SK-N-SH (cell line): ENCODE data around the gene PZP. TPM values are rescaled to one million over a fixed set of nuclear protein-coding genes. Genes with fewer than 3 reads are reported as not detected.

Experiments used
- CTCF ChIA-PET: fragments of 300-600, 350-600 bp; formaldehyde crosslinking; extraction: SDS; loops from one replicate; lab custom pipeline; 2021; lab: Yijun Ruan, JAX
- POLR2A ChIA-PET: fragments of 350-600 bp; sonication (Branson Sonifier 250); formaldehyde crosslinking; extraction: SDS; loops from one replicate; lab custom pipeline; 2020; ENCODE audit warnings: antibody characterized with exemption, inconsistent platforms; lab: Yijun Ruan, JAX
- DNase-seq: peaks from one replicate; pipeline ENCODE4 v3.0.0; 2012
- H2AFZ ChIP-seq: fragments of 200-600 bp; sonication (generic); 2 replicates; pipeline ENCODE4 v1.8.1; 2016; ENCODE audit warnings: antibody characterized with exemption, mild to moderate bottlenecking, low read depth
- H3F3A ChIP-seq: fragments of 200-600 bp; sonication (generic); replicated peaks from 2 replicates; pipeline ENCODE3; 2016; ENCODE audit warnings: antibody characterized with exemption, mild to moderate bottlenecking; ENCODE audit not compliant: insufficient read depth
- H3K27ac ChIP-seq, 2 experiments: fragments of 200-500 bp in 1 of 2; fragments of 200-600 bp in 1 of 2; sonication (Bioruptor generic) in 1 of 2; sonication (generic), shearing (Covaris generic) in 1 of 2; 2 replicates each; pipeline versions ENCODE4 v1.5.1 to v1.6.1; 2014 to 2016; ENCODE audit warnings: low read depth in 2 of 2, inconsistent platforms in 1 of 2, low read length in 1 of 2, mild to moderate bottlenecking in 1 of 2, mixed read lengths in 1 of 2
- H3K27me3 ChIP-seq: fragments of 200-600 bp; sonication (generic), shearing (Covaris generic); 2 replicates; pipeline ENCODE4 v1.6.1; 2016; ENCODE audit warnings: mixed run types; ENCODE audit not compliant: insufficient read depth
- H3K36me3 ChIP-seq, 2 experiments: fragments of 200-500 bp in 1 of 2; fragments of 200-600 bp in 1 of 2; sonication (Bioruptor generic) in 1 of 2; sonication (generic) in 1 of 2; replicated peaks in 1 of 2; 2 replicates each; pipeline versions ENCODE3 to v1.5.1; 2014 to 2016; ENCODE audit warnings: low read length in 1 of 2, mild to moderate bottlenecking in 1 of 2; ENCODE audit not compliant: insufficient read depth in 2 of 2, control insufficient read depth in 1 of 2
- H3K4me1 ChIP-seq, 2 experiments: fragments of 200-500 bp in 1 of 2; fragments of 200-600 bp in 1 of 2; sonication (Bioruptor generic) in 1 of 2; sonication (generic), shearing (Covaris generic) in 1 of 2; 2 replicates each; pipeline versions ENCODE4 v1.5.1 to v1.6.1; 2014 to 2016; ENCODE audit warnings: low read depth in 1 of 2, low read length in 1 of 2, mixed run types in 1 of 2; ENCODE audit not compliant: insufficient read depth in 2 of 2, control insufficient read depth in 1 of 2
- H3K4me2 ChIP-seq: fragments of 200-600 bp; sonication (generic), shearing (Covaris generic); 2 replicates; pipeline ENCODE4 v1.6.1; 2017; ENCODE audit warnings: mixed run types
- H3K4me3 ChIP-seq, 2 experiments: fragments of 200-500 bp in 1 of 2; fragments of 200-600 bp in 1 of 2; sonication (Bioruptor generic) in 1 of 2; sonication (generic), shearing (Covaris generic) in 1 of 2; 2 replicates each; pipeline versions ENCODE4 v1.5.1 to v1.8.1; 2014 to 2016; ENCODE audit warnings: low read depth in 2 of 2, inconsistent platforms in 1 of 2, low read length in 1 of 2, mild to moderate bottlenecking in 1 of 2, mixed read lengths in 1 of 2, moderate library complexity in 1 of 2
- H3K79me2 ChIP-seq: fragments of 200-600 bp; sonication (generic); 2 replicates; pipeline ENCODE4 v1.8.1; 2017; ENCODE audit warnings: mild to moderate bottlenecking; ENCODE audit not compliant: insufficient read depth
- H3K9ac ChIP-seq: fragments of 200-600 bp; sonication (generic); 2 replicates; pipeline ENCODE4 v1.6.1; 2017; ENCODE audit warnings: mixed run types
- H3K9me2 ChIP-seq: fragments of 200-600 bp; sonication (generic); 2 replicates; pipeline ENCODE4 v1.6.1; 2017; ENCODE audit warnings: mixed run types
- H3K9me3 ChIP-seq: fragments of 200-600 bp; sonication (generic); 2 replicates; pipeline ENCODE4 v1.6.1; 2017; ENCODE audit warnings: mixed run types, mild to moderate bottlenecking, moderate library complexity
- H4K20me1 ChIP-seq: fragments of 200-600 bp; sonication (generic); 2 replicates; pipeline ENCODE4 v1.6.1; 2017; ENCODE audit warnings: mild to moderate bottlenecking, mixed run types; ENCODE audit not compliant: insufficient read depth
- CHD2 ChIP-seq: fragments of 150-350 bp; IDR thresholded peaks from 2 replicates; pipeline ENCODE4 v1.6.1; 2018; ENCODE audit warnings: low read length; ENCODE audit not compliant: partially characterized antibody
- CTCF ChIP-seq: fragments of 200-600 bp; sonication (generic); IDR thresholded peaks from 2 replicates; pipeline ENCODE4 v1.6.1; 2017; ENCODE audit warnings: antibody characterized with exemption, mild to moderate bottlenecking, moderate library complexity
- ELF1 ChIP-seq: IDR thresholded peaks from 2 replicates; pipeline ENCODE4 v1.4.0; 2012
- FOSL2 ChIP-seq: IDR thresholded peaks from 2 replicates; pipeline ENCODE4 v1.4.0; 2012; ENCODE audit warnings: low read depth, mild to moderate bottlenecking, moderate library complexity, borderline replicate concordance
- FOXJ3 ChIP-seq: sonication (generic); formaldehyde crosslinking; IDR thresholded peaks from 2 replicates; pipeline ENCODE4 v1.5.1; 2020; ENCODE audit warnings: mild to moderate bottlenecking, missing genetic modification reagents
- GABPA ChIP-seq: IDR thresholded peaks from 2 replicates; pipeline ENCODE4 v1.4.0; 2012; ENCODE audit warnings: low read depth, mild to moderate bottlenecking
- GATA2 ChIP-seq: sonication (generic); formaldehyde crosslinking; IDR thresholded peaks from 2 replicates; pipeline ENCODE4 v1.5.0; 2020; ENCODE audit warnings: mild to moderate bottlenecking, missing genetic modification reagents
- JUND ChIP-seq: IDR thresholded peaks from 2 replicates; pipeline ENCODE4 v1.4.0; 2012
- MEF2A ChIP-seq: IDR thresholded peaks from 2 replicates; pipeline ENCODE4 v1.4.0; 2012; ENCODE audit warnings: low read depth, borderline replicate concordance
- MXI1 ChIP-seq: IDR thresholded peaks from 2 replicates; pipeline ENCODE4 v1.6.1; 2012; ENCODE audit warnings: mild to moderate bottlenecking, low read depth, low read length, improper control_type of control experiment
- NFIC ChIP-seq: IDR thresholded peaks from 2 replicates; pipeline ENCODE4 v1.4.0; 2012; ENCODE audit warnings: borderline replicate concordance
- RAD21 ChIP-seq: IDR thresholded peaks from 2 replicates; pipeline ENCODE4 v1.6.1; 2012; ENCODE audit warnings: mild to moderate bottlenecking, low read length
- RCOR1 ChIP-seq: fragments of 150-350 bp; IDR thresholded peaks from 2 replicates; pipeline ENCODE4 v1.6.1; 2017; ENCODE audit warnings: antibody characterized with exemption, low read length
- RXRA ChIP-seq: IDR thresholded peaks from 2 replicates; pipeline ENCODE4 v1.4.0; 2012; ENCODE audit warnings: low read depth, mild to moderate bottlenecking, borderline replicate concordance
- TAF1 ChIP-seq: IDR thresholded peaks from 2 replicates; pipeline ENCODE4 v1.6.1; 2012; ENCODE audit warnings: low read depth, mild to moderate bottlenecking, low read length, moderate library complexity, borderline replicate concordance
- USF1 ChIP-seq: IDR thresholded peaks from 2 replicates; pipeline ENCODE4 v1.4.0; 2012; ENCODE audit warnings: low read depth, borderline replicate concordance
- YY1 ChIP-seq: IDR thresholded peaks from 2 replicates; pipeline ENCODE4 v1.4.0; 2012; ENCODE audit warnings: low read depth, mild to moderate bottlenecking
- WGBS: methylation state at CpG from one replicate; pipeline ENCODE4 v1.1.6; 2017; ENCODE audit warnings: low lambda C conversion rate; 5-methylcytosine and 5-hydroxymethylcytosine counted together
- polyA plus RNA-seq, 3 experiments: library from polyadenylated mRNA; depleted of rRNA; stranded (reverse); fragments of >200 nt; gene quantifications; 2 replicates each; pipeline ENCODE4 v1.2.3, GENCODE V29; 2012
- TF ChIP-seq, protein P1 (sequence below): fragments of 150-350 bp; IDR thresholded peaks from 2 replicates; pipeline ENCODE4 v1.6.1; 2016; ENCODE audit warnings: mild to moderate bottlenecking, low read depth, low read length
- TF ChIP-seq, protein P2 (sequence below): fragments of 150-350 bp; IDR thresholded peaks from 2 replicates; pipeline ENCODE4 v1.6.1; 2017; ENCODE audit warnings: antibody characterized with exemption, low read length, low read depth, borderline replicate concordance

Gene PZP
- polyA plus RNA-seq, 1 of the 3 experiments (the other 2 are of a cell fraction), result not detected

DNA sequence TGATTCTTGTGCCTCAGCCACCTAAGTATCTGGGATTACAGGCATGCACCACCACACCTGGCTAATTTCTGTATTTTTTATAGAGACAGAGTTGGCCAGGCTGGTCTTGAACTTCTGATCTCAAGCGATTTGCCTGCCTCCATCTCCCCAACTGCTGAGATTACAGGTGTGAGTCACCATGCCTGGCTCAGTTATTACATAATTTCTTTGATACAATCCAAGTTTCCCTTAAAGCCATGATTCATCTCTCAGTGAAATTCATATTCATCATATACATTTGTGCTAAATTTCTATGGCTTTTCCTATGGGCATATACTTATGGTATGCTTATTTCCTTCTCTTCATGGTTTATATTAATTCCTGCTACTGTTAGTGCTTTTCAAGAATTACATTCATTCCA is 29.1 kb upstream of the PZP start:
- no peak for TF ChIP-seq CTCF
- no peak for TF ChIP-seq RXRA
- no peak for TF ChIP-seq MEF2A
- TF ChIP-seq FOXJ3 (CRISPR knock-in tag), result no peak
- TF ChIP-seq ELF1, result no peak
- TF ChIP-seq GATA2 (CRISPR knock-in tag), result no peak
- TF ChIP-seq YY1, result no peak
- TF ChIP-seq, protein P1, sequence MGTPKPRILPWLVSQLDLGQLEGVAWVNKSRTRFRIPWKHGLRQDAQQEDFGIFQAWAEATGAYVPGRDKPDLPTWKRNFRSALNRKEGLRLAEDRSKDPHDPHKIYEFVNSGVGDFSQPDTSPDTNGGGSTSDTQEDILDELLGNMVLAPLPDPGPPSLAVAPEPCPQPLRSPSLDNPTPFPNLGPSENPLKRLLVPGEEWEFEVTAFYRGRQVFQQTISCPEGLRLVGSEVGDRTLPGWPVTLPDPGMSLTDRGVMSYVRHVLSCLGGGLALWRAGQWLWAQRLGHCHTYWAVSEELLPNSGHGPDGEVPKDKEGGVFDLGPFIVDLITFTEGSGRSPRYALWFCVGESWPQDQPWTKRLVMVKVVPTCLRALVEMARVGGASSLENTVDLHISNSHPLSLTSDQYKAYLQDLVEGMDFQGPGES, result no peak
- TF ChIP-seq RAD21, result no peak
- TF ChIP-seq, protein P2, sequence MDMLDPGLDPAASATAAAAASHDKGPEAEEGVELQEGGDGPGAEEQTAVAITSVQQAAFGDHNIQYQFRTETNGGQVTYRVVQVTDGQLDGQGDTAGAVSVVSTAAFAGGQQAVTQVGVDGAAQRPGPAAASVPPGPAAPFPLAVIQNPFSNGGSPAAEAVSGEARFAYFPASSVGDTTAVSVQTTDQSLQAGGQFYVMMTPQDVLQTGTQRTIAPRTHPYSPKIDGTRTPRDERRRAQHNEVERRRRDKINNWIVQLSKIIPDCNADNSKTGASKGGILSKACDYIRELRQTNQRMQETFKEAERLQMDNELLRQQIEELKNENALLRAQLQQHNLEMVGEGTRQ, result no peak
- TF ChIP-seq CHD2, result no peak
- TF ChIP-seq TAF1, result no peak
- TF ChIP-seq GABPA, result no peak

GRCh38 chr12:9235519-9235918 is 27.3 kb upstream of the PZP start:
- no peak for DNase-seq
- no peak overlapping the region for H3K4me3 ChIP-seq
- H3K9me2 ChIP-seq, result no peaks in the 10 kb centered on the region
- TF ChIP-seq, protein P2, result no peak
- TF ChIP-seq FOSL2, result no peak
- TF ChIP-seq, protein P1, result no peak
- TF ChIP-seq JUND, result no peak
- TF ChIP-seq RAD21, result no peak
- no peak for TF ChIP-seq MXI1
- no peak for TF ChIP-seq USF1
- TF ChIP-seq TAF1, result no peak
- no peak for TF ChIP-seq NFIC
- TF ChIP-seq RCOR1, result no peak
- no peak for TF ChIP-seq MEF2A
- no peaks in the 10 kb centered on the region for H3K36me3 ChIP-seq
- no peak overlapping the region for H3K9ac ChIP-seq
- no peaks in the 10 kb centered on the region; the same call in 1 of the 2 replicates for H3K27me3 ChIP-seq
- H3F3A ChIP-seq, result no peaks in the 10 kb centered on the region
- no peak overlapping the region for H3K4me2 ChIP-seq
- no peak overlapping the region for H2AFZ ChIP-seq
- H3K9me3 ChIP-seq, result no peaks in the 10 kb centered on the region
- ChIA-PET POLR2A (no interaction called here), CTCF (no interaction called here)
- 51% methylated on average over 4 of the region's 4 CpGs for WGBS
- no peaks in the 10 kb centered on the region for H4K20me1 ChIP-seq
- H3K79me2 ChIP-seq, result no peaks in the 10 kb centered on the region
- no peaks in the 10 kb centered on the region for H3K4me1 ChIP-seq
- H3K27ac ChIP-seq, result no peak overlapping the region

More for the DNA sequence above, 29.1 kb upstream of the PZP start:
- Histone ChIP-seq H3K79me2 (no peaks in the 10 kb centered on the region), H3K9ac (no peak overlapping the region), H2AFZ (no peak overlapping the region), H3K9me2 (no peaks in the 10 kb centered on the region), H3F3A (no peaks in the 10 kb centered on the region), H3K4me3 (no peak overlapping the region), H3K27ac (no peak overlapping the region), H3K4me1 (no peaks in the 10 kb centered on the region), H3K27me3 (peaks cover 8% of the 10 kb centered on the region; the same call in 1 of the 2 replicates), H3K36me3 (no peaks in the 10 kb centered on the region), H4K20me1 (no peaks in the 10 kb centered on the region), H3K4me2 (no peak overlapping the region), H3K9me3 (no peaks in the 10 kb centered on the region)
- 0% methylated on average over 1 of the region's 1 CpG for WGBS
- no peak for DNase-seq
- POLR2A ChIA-PET, result no interaction called here
- CTCF ChIA-PET, result no interaction called here
